ENCODE measurements around the gene METTL16. TPM values are rescaled to one million over a fixed set of nuclear protein-coding genes. Genes with fewer than 3 reads are reported as not detected.

METTL16 gene
- total and polyA plus RNA-seq, 2 of the 8 experiments (the other 6 are each of a cell fraction or from before 2014, with no cell fraction given): 22.8 to 59.4 TPM

DNA sequence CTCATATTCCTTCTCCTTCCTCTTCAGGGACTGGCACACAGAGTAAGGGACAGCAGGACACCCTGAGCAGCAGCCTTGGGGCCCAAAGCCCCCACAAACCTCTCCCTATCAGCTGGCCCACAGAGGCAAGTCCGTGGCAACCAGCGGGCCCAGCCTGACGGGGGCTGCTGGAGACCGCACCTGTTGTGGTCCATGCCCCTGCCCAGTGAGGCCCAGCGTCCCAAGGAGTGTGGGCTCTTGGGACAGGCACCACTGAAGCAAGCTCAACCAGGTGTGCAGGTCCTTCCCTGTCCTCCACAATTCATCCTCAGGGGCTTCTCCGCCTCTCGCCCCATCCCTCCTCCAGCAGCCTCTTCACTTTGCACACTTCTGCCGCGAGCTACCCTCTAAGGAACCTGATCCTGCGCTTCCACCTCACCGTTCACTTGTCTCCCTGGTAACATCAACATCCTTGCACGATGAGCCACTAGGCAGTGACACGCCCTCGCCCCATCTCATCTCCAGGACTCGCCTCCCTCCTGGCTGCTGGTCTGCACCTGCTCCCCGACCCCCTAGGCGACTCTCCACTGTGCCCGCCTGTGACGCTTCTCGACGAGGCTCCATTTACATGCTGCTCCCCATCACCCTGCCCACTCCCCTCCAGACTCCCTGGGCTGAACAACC, 123.5 kb downstream of the METTL16 start:
- peaks cover 0 to 19% of the 10 kb centered on the region in 2 experiments; a peak in 1 of 4 replicates for H3K79me2 ChIP-seq (ENCODE audit: control insufficient read depth in 1 of 2, insufficient read depth in 2 of 2, low read length in 2 of 2)
- no peak overlapping the region for H2BK15ac ChIP-seq (ENCODE audit: low read length)
- H2AK5ac ChIP-seq (ENCODE audit: low read depth, low read length): 0 out of 2 replicates have a peak overlapping the region, but pooled peaks have one; percentile 14
- no peak overlapping the region for H4K8ac ChIP-seq (ENCODE audit: extremely low read depth, insufficient read depth, low read length)
- H3K9me3 ChIP-seq (ENCODE audit: insufficient read depth in 2 of 2, low read depth in 1 of 2, low read length in 1 of 2): no peaks in the 10 kb centered on the region
- peaks cover 7 to 8% of the 10 kb centered on the region in 2 experiments for H4K20me1 ChIP-seq (replicated peaks in 1 of 2; ENCODE audit: control insufficient read depth in 1 of 2, insufficient read depth in 2 of 2, low read length in 2 of 2)
- no peak overlapping the region for H3K4ac ChIP-seq (replicated peaks; ENCODE audit: insufficient read length, low read depth, low read length)
- no peak overlapping the region for H4K91ac ChIP-seq (replicated peaks; ENCODE audit: insufficient read length, low read length)
- no peak overlapping the region for H3K4me2 ChIP-seq (ENCODE audit: insufficient read depth in 1 of 2, low read depth in 2 of 2, low read length in 2 of 2)
- H3K14ac ChIP-seq (ENCODE audit: insufficient read length): no peak overlapping the region
- H3K79me1 ChIP-seq (ENCODE audit: low read depth, low read length): peaks cover 7% of the 10 kb centered on the region; the same call in 1 of the 2 replicates
- ChIA-PET CTCF (ENCODE audit: partially characterized antibody) (interaction anchor here (0.7 to 11.8 kb wide), 11 partner anchors 9 to 1257 kb away, joined by 3 to 209 read pairs (median 4); no protein-coding TSS in a partner anchor), POLR2A (ENCODE audit: partially characterized antibody) (interaction anchor here (0.9 to 15.4 kb wide), 5 partner anchors 13 to 123 kb away, joined by 3 to 193 read pairs (median 3); partner anchors contain the start of genes METTL16 and MNT)
- H3K9ac ChIP-seq (replicated peaks in 1 of 4; ENCODE audit: extremely low read depth in 1 of 4, low read depth in 3 of 4, low read length in 3 of 4): no peak overlapping the region
- DNase-seq (ENCODE audit: low read depth in 1 of 2, low spot score in 2 of 2): no peak
- peak overlapping the region; percentile 40; the same call in 1 of the 2 replicates for H2BK5ac ChIP-seq (ENCODE audit: low read depth, low read length)
- H3K23me2 ChIP-seq (ENCODE audit: low read depth, low read length): peaks cover 5% of the 10 kb centered on the region; the same call in 1 of the 2 replicates
- peaks cover 0 to 8% (median 5%) of the 10 kb centered on the region in 4 experiments; a peak in 3 of 8 replicates for H3K36me3 ChIP-seq (ENCODE audit: control insufficient read depth in 2 of 4, insufficient read depth in 4 of 4, low read length in 3 of 4)
- H3K18ac ChIP-seq (ENCODE audit: extremely low read depth, low read length): no peak overlapping the region
- H3K4me3 ChIP-seq (ENCODE audit: extremely low read depth in 1 of 4, insufficient read depth in 2 of 4, low read depth in 3 of 4, low read length in 4 of 4): no peak overlapping the region
- no peak overlapping the region for H3K56ac ChIP-seq (replicated peaks; ENCODE audit: insufficient read length, low read depth, low read length)
- no peak overlapping the region for H4K5ac ChIP-seq (ENCODE audit: insufficient read length, low read depth, low read length)
- H3K4me1 ChIP-seq (replicated peaks in 1 of 4; ENCODE audit: control insufficient read depth in 3 of 4, insufficient read depth in 4 of 4, low read length in 3 of 4): peaks cover 4 to 18% (median 10%) of the 10 kb centered on the region in 4 experiments; a peak in 6 of 7 replicates
- no peaks in the 10 kb centered on the region for H3K27me3 ChIP-seq (replicated peaks in 1 of 4; ENCODE audit: control insufficient read depth in 3 of 4, extremely low read depth in 1 of 4, insufficient read depth in 3 of 4, low read length in 3 of 4)
- H3K23ac ChIP-seq (ENCODE audit: insufficient read length): no peak overlapping the region
- H2AFZ ChIP-seq (ENCODE audit: low read length): no peak overlapping the region
- 94% methylated on average over 21 of the region's 21 CpGs; no CpG with 5 or more reads in 1 of the 2 experiments for WGBS, 2 experiments (ENCODE audit: extremely low coverage in 1 of 2, insufficient coverage in 1 of 2, insufficient read length in 1 of 2, insufficient replicate concordance in 2 of 2, low coverage in 1 of 2, low lambda C conversion rate in 2 of 2, missing lambda C conversion rate in 1 of 2)
- H2BK20ac ChIP-seq (ENCODE audit: low read length): no peak overlapping the region
- H3K27ac ChIP-seq (ENCODE audit: low read depth, low read length): no peak overlapping the region
- H2BK120ac ChIP-seq (replicated peaks; ENCODE audit: low read depth, low read length): no peak overlapping the region
- no peak for FAIRE-seq
- no peak overlapping the region for H2BK12ac ChIP-seq (ENCODE audit: low read depth, low read length)
- TF ChIP-seq EZH2 (IDR thresholded peaks at IDR 0.05; ENCODE audit: low read depth, low read length, severe bottlenecking) (no peak), CBX5 (IDR thresholded peaks at IDR 0.05; ENCODE audit: low read depth, low read length) (no peak), POU5F1 (IDR thresholded peaks at IDR 0.05; ENCODE audit: low read depth, low read length) (no peak), RXRA (IDR thresholded peaks at IDR 0.05; ENCODE audit: insufficient read depth, low read depth, low read length) (no peak), KDM4A (IDR thresholded peaks at IDR 0.05; ENCODE audit: low read depth, low read length, severe bottlenecking) (no peak), TAF1 (IDR thresholded peaks at IDR 0.05; ENCODE audit: low read depth, low read length) (no peak), POLR2A (IDR thresholded peaks at IDR 0.05; ENCODE audit: control extremely low read depth in 1 of 2, low read depth in 2 of 2, low read length in 2 of 2) (no peak), TBP (IDR thresholded peaks at IDR 0.05; ENCODE audit: low read depth, low read length) (no peak), CREB1 (IDR thresholded peaks at IDR 0.05) (no peak)
- TF ChIP-seq, protein P1, sequence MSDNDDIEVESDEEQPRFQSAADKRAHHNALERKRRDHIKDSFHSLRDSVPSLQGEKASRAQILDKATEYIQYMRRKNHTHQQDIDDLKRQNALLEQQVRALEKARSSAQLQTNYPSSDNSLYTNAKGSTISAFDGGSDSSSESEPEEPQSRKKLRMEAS (IDR thresholded peaks at IDR 0.05): no peak
- TF ChIP-seq, protein P2, sequence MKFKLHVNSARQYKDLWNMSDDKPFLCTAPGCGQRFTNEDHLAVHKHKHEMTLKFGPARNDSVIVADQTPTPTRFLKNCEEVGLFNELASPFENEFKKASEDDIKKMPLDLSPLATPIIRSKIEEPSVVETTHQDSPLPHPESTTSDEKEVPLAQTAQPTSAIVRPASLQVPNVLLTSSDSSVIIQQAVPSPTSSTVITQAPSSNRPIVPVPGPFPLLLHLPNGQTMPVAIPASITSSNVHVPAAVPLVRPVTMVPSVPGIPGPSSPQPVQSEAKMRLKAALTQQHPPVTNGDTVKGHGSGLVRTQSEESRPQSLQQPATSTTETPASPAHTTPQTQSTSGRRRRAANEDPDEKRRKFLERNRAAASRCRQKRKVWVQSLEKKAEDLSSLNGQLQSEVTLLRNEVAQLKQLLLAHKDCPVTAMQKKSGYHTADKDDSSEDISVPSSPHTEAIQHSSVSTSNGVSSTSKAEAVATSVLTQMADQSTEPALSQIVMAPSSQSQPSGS (IDR thresholded peaks at IDR 0.05; ENCODE audit: low read length): no peak
